Ishikawa (cell line): ENCODE results near the gene NAA38.

Experiments used
- CEBPB ChIP-seq: IDR thresholded peaks from 2 replicates; pipeline ENCODE4 v1.6.1; 2012
- CREB1 ChIP-seq: IDR thresholded peaks from 2 replicates; pipeline ENCODE4 v1.6.1; 2012; ENCODE audit warnings: low read depth
- EGR1 ChIP-seq: IDR thresholded peaks from 2 replicates; pipeline ENCODE4 v1.6.1; 2012
- EP300 ChIP-seq: IDR thresholded peaks from 2 replicates; pipeline ENCODE4 v1.6.1; 2012; ENCODE audit warnings: borderline replicate concordance
- FOXM1 ChIP-seq: IDR thresholded peaks from 2 replicates; pipeline ENCODE4 v1.6.1; 2012; ENCODE audit warnings: low read depth, borderline replicate concordance
- MAX ChIP-seq: IDR thresholded peaks from 2 replicates; pipeline ENCODE4 v1.6.1; 2012
- NFIC ChIP-seq: IDR thresholded peaks from 2 replicates; pipeline ENCODE4 v1.6.1; 2012
- RAD21 ChIP-seq: IDR thresholded peaks from 2 replicates; pipeline ENCODE4 v1.6.1; 2012; ENCODE audit warnings: low read depth
- TAF1 ChIP-seq: IDR thresholded peaks from 2 replicates; pipeline ENCODE4 v1.6.1; 2012; ENCODE audit warnings: low read depth, mild to moderate bottlenecking
- TCF12 ChIP-seq: IDR thresholded peaks from 2 replicates; pipeline ENCODE4 v1.6.1; 2012; ENCODE audit warnings: low read depth
- TEAD4 ChIP-seq: IDR thresholded peaks from 2 replicates; pipeline ENCODE4 v1.6.1; 2012
- USF1 ChIP-seq: IDR thresholded peaks from 2 replicates; pipeline ENCODE4 v1.6.1; 2012
- YY1 ChIP-seq: IDR thresholded peaks from 2 replicates; pipeline ENCODE4 v1.6.1; 2012; ENCODE audit warnings: low read depth
- ZBTB7A ChIP-seq: IDR thresholded peaks from 2 replicates; pipeline ENCODE4 v1.6.1; 2012; ENCODE audit warnings: low read depth
- TF ChIP-seq, protein P1 (sequence below): IDR thresholded peaks from 2 replicates; pipeline ENCODE4 v1.6.1; 2012; ENCODE audit warnings: low read depth, mild to moderate bottlenecking

The NAA38 gene

DNA sequence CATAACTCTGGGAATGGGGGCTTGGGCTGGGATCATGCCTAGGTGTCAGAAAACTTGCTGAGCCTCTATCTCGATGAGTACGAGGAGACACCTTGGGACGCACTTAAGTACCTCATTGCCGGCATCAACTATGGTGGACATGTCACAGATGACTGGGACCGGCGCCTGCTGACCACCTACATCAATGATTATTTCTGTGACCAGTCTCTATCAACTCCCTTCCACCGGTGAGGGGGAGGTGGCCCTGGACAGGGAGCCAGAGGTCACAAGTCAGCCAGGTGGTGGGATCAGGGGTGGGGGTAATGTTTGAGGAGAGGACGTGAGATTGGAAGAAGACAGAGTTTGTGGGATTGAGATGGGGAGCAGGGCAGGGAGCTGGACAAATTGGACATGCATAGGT is 26.7 kb downstream of the NAA38 start:
- no peak for TF ChIP-seq TCF12
- no peak for TF ChIP-seq RAD21
- TF ChIP-seq EP300, result no peak
- no peak for TF ChIP-seq FOXM1
- no peak for TF ChIP-seq NFIC
- no peak for TF ChIP-seq CREB1
- TF ChIP-seq TEAD4, result no peak
- TF ChIP-seq TAF1, result no peak
- TF ChIP-seq, protein P1, sequence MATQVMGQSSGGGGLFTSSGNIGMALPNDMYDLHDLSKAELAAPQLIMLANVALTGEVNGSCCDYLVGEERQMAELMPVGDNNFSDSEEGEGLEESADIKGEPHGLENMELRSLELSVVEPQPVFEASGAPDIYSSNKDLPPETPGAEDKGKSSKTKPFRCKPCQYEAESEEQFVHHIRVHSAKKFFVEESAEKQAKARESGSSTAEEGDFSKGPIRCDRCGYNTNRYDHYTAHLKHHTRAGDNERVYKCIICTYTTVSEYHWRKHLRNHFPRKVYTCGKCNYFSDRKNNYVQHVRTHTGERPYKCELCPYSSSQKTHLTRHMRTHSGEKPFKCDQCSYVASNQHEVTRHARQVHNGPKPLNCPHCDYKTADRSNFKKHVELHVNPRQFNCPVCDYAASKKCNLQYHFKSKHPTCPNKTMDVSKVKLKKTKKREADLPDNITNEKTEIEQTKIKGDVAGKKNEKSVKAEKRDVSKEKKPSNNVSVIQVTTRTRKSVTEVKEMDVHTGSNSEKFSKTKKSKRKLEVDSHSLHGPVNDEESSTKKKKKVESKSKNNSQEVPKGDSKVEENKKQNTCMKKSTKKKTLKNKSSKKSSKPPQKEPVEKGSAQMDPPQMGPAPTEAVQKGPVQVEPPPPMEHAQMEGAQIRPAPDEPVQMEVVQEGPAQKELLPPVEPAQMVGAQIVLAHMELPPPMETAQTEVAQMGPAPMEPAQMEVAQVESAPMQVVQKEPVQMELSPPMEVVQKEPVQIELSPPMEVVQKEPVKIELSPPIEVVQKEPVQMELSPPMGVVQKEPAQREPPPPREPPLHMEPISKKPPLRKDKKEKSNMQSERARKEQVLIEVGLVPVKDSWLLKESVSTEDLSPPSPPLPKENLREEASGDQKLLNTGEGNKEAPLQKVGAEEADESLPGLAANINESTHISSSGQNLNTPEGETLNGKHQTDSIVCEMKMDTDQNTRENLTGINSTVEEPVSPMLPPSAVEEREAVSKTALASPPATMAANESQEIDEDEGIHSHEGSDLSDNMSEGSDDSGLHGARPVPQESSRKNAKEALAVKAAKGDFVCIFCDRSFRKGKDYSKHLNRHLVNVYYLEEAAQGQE, result no peak
- no peak for TF ChIP-seq EGR1
- no peak for TF ChIP-seq USF1
- no peak for TF ChIP-seq MAX
- no peak for TF ChIP-seq CEBPB
- no peak for TF ChIP-seq YY1
- no peak for TF ChIP-seq ZBTB7A

DNA sequence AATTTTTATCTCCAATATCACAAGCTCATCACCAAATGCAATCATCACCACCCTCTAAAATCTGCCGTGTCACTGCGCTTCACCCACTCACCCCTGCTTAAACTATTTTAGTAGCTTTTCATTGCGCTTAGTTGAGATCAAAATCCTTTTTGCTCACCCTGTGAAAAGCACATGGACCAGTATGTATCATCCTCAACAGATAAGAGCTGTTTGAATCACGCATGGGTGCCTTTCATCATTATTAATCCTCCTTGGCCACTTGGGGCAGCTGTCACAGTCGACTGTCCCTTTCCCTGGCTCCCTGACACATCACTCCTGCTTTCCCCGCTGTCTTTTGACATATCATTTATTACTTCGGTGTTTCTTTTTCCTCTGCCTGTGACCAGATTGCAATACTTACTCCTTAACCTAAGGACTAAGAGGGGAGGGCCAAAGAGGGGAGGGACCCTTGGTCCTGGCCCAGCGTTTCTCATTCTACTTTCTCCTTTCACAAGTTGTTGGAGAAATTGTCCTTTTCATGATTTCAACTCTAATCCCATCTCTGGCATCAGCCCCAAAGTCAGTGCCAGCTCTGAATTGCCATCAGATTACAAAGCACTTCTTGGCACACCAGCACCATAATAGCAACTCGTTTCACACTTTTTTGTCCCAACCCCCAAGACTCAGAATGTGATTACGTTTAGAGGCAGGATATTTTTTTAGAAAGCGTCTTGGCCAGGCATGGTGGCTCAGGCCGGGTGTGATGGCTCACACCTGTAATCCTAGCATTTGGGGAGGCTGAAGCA is 32.0 kb downstream of the NAA38 start:
- no peak for TF ChIP-seq ZBTB7A
- TF ChIP-seq TCF12, result no peak
- TF ChIP-seq, protein P1, result no peak
- no peak for TF ChIP-seq NFIC
- no peak for TF ChIP-seq EGR1
- TF ChIP-seq TEAD4, result no peak
- no peak for TF ChIP-seq RAD21
- TF ChIP-seq FOXM1, result no peak
- no peak for TF ChIP-seq TAF1

DNA sequence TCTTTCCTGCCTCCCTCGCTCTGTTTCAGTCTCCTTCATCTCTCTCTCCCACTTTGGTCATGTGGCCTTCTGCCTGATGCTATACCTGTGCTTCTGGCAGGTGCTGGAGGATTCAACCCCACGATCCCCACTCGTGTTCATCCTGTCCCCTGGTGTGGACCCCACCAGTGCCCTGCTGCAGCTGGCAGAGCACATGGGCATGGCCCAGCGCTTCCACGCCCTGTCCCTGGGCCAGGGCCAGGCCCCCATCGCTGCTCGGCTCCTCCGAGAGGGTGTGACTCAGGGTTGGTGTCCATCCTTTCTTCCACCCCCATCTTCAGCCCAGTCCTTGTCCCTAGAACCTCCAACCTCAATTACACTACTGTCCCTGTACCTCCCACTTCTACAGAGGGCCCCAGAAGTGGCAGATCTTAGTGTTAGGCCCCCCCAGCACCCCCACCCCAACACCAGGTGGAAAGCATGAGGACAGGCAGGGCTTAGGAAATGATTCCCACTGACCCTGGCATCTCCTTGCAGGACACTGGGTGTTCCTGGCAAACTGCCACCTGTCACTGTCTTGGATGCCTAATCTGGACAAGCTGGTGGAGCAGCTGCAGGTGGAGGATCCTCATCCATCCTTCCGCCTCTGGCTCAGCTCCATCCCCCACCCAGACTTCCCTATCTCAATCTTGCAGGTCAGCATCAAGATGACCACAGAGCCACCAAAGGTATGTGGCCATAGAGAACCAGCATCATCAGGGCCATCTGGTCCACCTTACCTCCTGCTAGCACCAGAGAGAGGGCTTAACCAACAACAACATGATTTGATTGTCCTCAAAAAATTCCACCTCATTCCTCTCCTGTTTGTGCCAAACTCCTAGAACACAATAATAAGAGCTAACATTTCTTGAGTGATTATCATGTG is 33.1 kb downstream of the NAA38 start:
- TF ChIP-seq CREB1 (no peak), YY1 (no peak)

DNA sequence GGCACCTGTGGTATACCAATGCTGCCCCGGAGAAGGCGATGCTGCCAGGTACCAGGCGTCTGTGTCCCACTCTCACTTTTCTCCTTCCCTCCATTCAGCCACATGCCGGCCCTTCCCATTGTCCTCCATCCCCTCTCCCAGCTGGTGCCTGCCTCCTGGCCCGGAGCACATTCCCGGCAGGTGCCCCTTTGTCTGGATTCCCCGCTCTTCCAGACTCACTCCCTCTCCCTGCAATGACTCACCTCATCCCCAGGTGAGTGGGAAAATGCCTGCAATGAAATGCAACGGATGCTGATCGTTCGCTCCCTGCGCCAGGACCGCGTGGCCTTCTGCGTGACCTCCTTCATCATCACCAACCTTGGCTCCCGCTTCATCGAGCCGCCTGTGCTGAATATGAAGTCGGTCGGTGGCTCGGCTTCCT is 33.8 kb downstream of the NAA38 start:
- TF ChIP-seq EP300 (no peak), RAD21 (no peak), TAF1 (no peak), NFIC (no peak), CREB1 (no peak), EGR1 (no peak), MAX (no peak), YY1 (no peak), CEBPB (no peak), FOXM1 (no peak), USF1 (no peak), TCF12 (no peak), TEAD4 (no peak), ZBTB7A (no peak)
- TF ChIP-seq, protein P1, result no peak
